Right cardiac atrium (tissue), 5 donors: Measurements from ENCODE around the gene LMF1. TPM values are rescaled to one million over a fixed set of nuclear protein-coding genes. Genes with fewer than 3 reads are reported as not detected.
A peak's percentile ranks its signal among the peaks of the same experiment; 100 is the strongest.

Experiments used
- ATAC-seq, 2 donors: fragments of 200-7000 bp; cut with Tn5 transposase; one replicate each; pipeline versions ENCODE4 v1.8.0 to v1.9.1; 2020; ENCODE audit warnings: moderate library complexity in 2 of 2, mild to moderate bottlenecking in 1 of 2
- DNase-seq, 3 donors: peaks; one replicate each; pipeline ENCODE4 v3.0.0-alpha.2; 2020
- H3K27ac ChIP-seq: one replicate; pipeline ENCODE4 v1.5.1; 2013; ENCODE audit warnings: mild to moderate bottlenecking, low read length, control low read depth, moderate library complexity
- H3K27me3 ChIP-seq: one replicate; pipeline ENCODE4 v1.6.1; 2013; ENCODE audit not compliant: control insufficient read depth, insufficient read depth
- H3K4me1 ChIP-seq: one replicate; pipeline ENCODE4 v1.6.1; 2013; ENCODE audit warnings: low read length; ENCODE audit not compliant: control insufficient read depth, insufficient read depth
- H3K4me3 ChIP-seq: one replicate; pipeline ENCODE4 v1.5.1; 2013; ENCODE audit warnings: low read length, control low read depth
- H3K9me3 ChIP-seq: one replicate; pipeline ENCODE4 v1.6.1; 2013; ENCODE audit warnings: low read length; ENCODE audit not compliant: control insufficient read depth
- WGBS: extraction: QIAGEN DNeasy Blood & Tissue Kit; methylation state at CpG from one replicate; pipeline ENCODE4 v1.1.7; 2013; 5-methylcytosine and 5-hydroxymethylcytosine counted together
- intact Hi-C, 4 donors: fragments of 100-400 bp; cut with DNase I; formaldehyde crosslinking; loops; one replicate each; pipeline versions ENCODE4 v1.11.0 to v1.14.0; 2022 to 2023
- polyA plus RNA-seq: library from polyadenylated mRNA; stranded (reverse); fragments of 200-250 nt; gene quantifications from one replicate; pipeline ENCODE4 v1.2.3, GENCODE V29; 2013
- total RNA-seq, 4 donors: library from RNA; stranded (reverse); fragmentation: NEBNext Ultra II Directional; extraction: Animal tissue kit (Norgen Biotek cat#: 25700); gene quantifications; one replicate each; pipeline ENCODE4 v1.2.1, GENCODE V29; 2021
- donor health status: healthy with polysubstance abuse.
- donor health status: DM: no; HTN: yes; CAD: no.
- donor health status: DM: no; HTN: no; CAD: no.
- donor health status: DM: no; HTN: yes; CAD: no; lungs with severe emphysema.
- donor health status: DM: yes; HTN: yes; CAD: no.

LMF1 gene
- total and polyA plus RNA-seq, 5 donors = 7.8 to 13.3 (median 10.8) TPM

GRCh38 chr16:933581-933980, 37.2 kb downstream of the LMF1 start:
- no peaks in the 10 kb centered on the region for H3K27me3 ChIP-seq
- no peak for ATAC-seq
- intact Hi-C loops = no loop called here
- no peaks in the 10 kb centered on the region for H3K9me3 ChIP-seq
- DNase-seq = no peak
- no peak overlapping the region for H3K4me3 ChIP-seq
- H3K4me1 ChIP-seq = no peaks in the 10 kb centered on the region
- whole genome bisulfite sequencing = 94% methylated on average over 15 of the region's 15 CpGs
- H3K27ac ChIP-seq = no peak overlapping the region

- Histone ChIP-seq H3K27ac (no peak overlapping the region), H3K4me1 (no peaks in the 10 kb centered on the region), H3K4me3 (no peak overlapping the region), H3K27me3 (no peaks in the 10 kb centered on the region), H3K9me3 (no peaks in the 10 kb centered on the region)
- DNase-seq = no peak
- 95% methylated on average over 21 of the region's 21 CpGs for WGBS
- intact Hi-C loops = no loop called here
- no peak for ATAC-seq
Observed at GRCh38 chr16:932831-933330, 37.9 kb downstream of the LMF1 start.

GRCh38 chr16:931626-932500, 38.9 kb downstream of the LMF1 start:
- WGBS = 92% methylated on average over 44 of the region's 44 CpGs
- peak in 1 of 3 donors; percentile 13 for DNase-seq
- ATAC-seq = no peak

GRCh38 chr16:931171-931570, 39.6 kb downstream of the LMF1 start:
- Histone ChIP-seq H3K27ac (no peak overlapping the region), H3K4me1 (no peaks in the 10 kb centered on the region), H3K9me3 (no peaks in the 10 kb centered on the region), H3K27me3 (no peaks in the 10 kb centered on the region), H3K4me3 (no peak overlapping the region)
- intact Hi-C loops = no loop called here
- DNase-seq (peak in 1 of 3 donors; percentile 7), ATAC-seq (no peak)
- 92% methylated on average over 21 of the region's 21 CpGs for WGBS

More at GRCh38 chr16:931626-932500, 38.9 kb downstream of the LMF1 start:
- Histone ChIP-seq H3K27ac (no peak overlapping the region), H3K9me3 (no peaks in the 10 kb centered on the region), H3K4me1 (no peaks in the 10 kb centered on the region), H3K27me3 (no peaks in the 10 kb centered on the region), H3K4me3 (no peak overlapping the region)
- intact Hi-C loops = no loop called here

- intact Hi-C loops = no loop called here
- 94% methylated on average over 17 of the region's 17 CpGs for WGBS
- no peak overlapping the region for H3K27ac ChIP-seq
Observed at GRCh38 chr16:930511-930910, 40.3 kb downstream of the LMF1 start.

DNA sequence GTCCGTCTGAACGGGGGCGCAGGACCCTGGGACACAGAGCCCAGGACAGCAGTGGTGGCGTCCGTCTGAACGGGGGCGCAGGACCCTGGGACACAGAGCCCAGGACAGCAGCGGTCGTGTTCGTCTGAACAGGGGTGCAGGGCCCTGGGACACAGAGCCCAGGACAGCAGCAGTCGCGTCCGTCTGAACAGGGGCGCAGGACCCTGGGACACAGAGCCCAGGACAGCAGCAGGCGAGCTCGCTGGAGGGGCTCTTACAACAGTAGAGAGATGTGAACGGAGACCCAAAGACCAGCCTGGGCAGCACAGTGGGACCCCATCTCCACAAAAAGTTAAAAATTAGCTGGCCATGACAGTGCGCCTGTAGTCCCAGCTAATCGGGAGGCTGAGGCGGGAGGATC, 40.7 kb downstream of the LMF1 start:
- H3K27me3 ChIP-seq = no peaks in the 10 kb centered on the region
- no peaks in the 10 kb centered on the region for H3K9me3 ChIP-seq
- 96% methylated on average over 20 of the region's 20 CpGs for WGBS
- H3K27ac ChIP-seq = no peak overlapping the region
- DNase-seq (no peak), ATAC-seq (no peak)
- intact Hi-C loops = no loop called here
- H3K4me1 ChIP-seq = no peaks in the 10 kb centered on the region
- H3K4me3 ChIP-seq = no peak overlapping the region

More at GRCh38 chr16:930511-930910, 40.3 kb downstream of the LMF1 start:
- Histone ChIP-seq H3K27me3 (no peaks in the 10 kb centered on the region), H3K4me3 (no peak overlapping the region), H3K4me1 (no peaks in the 10 kb centered on the region), H3K9me3 (no peaks in the 10 kb centered on the region)
- peak in 1 of 3 donors; percentile 5 for DNase-seq
- no peak for ATAC-seq

DNA sequence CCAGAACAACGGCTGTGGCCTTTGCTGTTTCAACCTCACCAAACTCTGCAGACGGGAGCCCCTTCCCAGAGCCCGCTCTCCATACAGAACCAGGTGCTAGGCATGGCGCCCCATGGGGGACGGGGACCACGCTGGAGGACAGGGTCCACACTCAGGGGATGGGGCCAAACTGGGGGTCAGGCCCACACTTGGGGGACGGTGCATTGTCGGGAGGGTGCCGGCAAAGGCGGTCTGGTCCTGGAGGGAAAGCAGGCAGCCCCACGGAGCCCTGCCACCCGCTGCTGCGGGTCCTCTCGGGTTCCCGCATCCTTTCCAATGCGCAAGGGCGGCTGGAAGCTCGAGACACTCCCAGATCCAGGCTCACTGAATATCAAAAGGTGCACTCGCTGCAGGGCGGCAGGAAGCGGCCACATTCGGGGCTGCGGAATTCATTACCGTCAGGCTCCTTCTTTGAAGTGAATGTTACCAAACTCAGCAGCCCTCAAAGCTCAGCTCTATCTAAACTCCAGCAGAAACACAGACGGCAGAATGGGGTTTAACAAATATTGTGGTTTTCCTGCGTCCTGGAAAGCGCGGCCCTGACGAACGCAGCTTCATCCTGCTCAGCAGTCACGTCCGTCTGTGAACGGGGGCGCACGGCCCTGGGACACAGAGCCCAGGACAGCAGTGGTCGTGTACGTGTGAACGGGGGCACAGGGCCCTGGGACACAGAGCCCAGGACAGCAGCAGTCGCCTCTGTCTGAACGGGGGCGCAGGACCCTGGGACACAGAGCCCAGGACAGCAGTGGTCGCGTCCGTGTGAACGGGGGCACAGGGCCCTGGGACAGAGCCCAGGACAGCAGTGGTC, 41.3 kb downstream of the LMF1 start:
- intact Hi-C loops = no loop called here
- DNase-seq (no peak), ATAC-seq (no peak)
- Histone ChIP-seq H3K4me1 (no peaks in the 10 kb centered on the region), H3K4me3 (no peak overlapping the region), H3K9me3 (no peaks in the 10 kb centered on the region), H3K27ac (no peak overlapping the region), H3K27me3 (no peaks in the 10 kb centered on the region)
- 88% methylated on average over 45 of the region's 45 CpGs for WGBS

- no peaks in the 10 kb centered on the region for H3K27me3 ChIP-seq
- DNase-seq (no peak), ATAC-seq (no peak)
- 78% methylated on average over 11 of the region's 11 CpGs for WGBS
- H3K4me3 ChIP-seq = no peak overlapping the region
- H3K9me3 ChIP-seq = no peaks in the 10 kb centered on the region
- H3K27ac ChIP-seq = no peak overlapping the region
- no peaks in the 10 kb centered on the region for H3K4me1 ChIP-seq
- intact Hi-C loops = no loop called here
Observed at GRCh38 chr16:928526-928925, 42.3 kb downstream of the LMF1 start.

GRCh38 chr16:927931-928330, 42.9 kb downstream of the LMF1 start:
- no peaks in the 10 kb centered on the region for H3K4me1 ChIP-seq
- 97% methylated on average over 18 of the region's 18 CpGs for WGBS
- intact Hi-C loops = no loop called here
- H3K27me3 ChIP-seq = no peaks in the 10 kb centered on the region
- H3K9me3 ChIP-seq = no peaks in the 10 kb centered on the region
- ATAC-seq (no peak), DNase-seq (peak in 1 of 3 donors; percentile 14)
- no peak overlapping the region for H3K27ac ChIP-seq
- H3K4me3 ChIP-seq = no peak overlapping the region

DNA sequence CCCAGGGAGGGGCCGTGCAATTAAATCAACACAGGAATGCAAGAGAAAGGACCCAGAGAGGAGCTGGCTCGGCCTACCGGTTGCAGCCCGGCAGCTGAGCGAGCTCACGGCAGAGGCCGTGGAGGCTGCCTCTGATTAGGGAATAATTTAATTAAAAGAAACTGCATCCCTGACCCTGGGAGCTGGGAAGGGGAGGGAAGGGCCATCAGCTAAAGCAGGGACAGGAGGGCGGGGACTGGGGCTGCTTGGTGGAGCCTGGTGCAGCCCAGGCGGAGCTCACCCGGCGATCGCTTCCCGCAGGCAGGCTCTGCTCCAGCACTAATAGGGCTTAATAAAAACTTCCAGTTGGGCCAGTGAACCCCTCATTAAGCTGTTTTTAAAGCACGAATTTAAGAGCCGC, 43.4 kb downstream of the LMF1 start:
- H3K9me3 ChIP-seq = no peaks in the 10 kb centered on the region
- ATAC-seq (no peak), DNase-seq (no peak)
- H3K27ac ChIP-seq = no peak overlapping the region
- H3K4me1 ChIP-seq = no peaks in the 10 kb centered on the region
- intact Hi-C loops = no loop called here
- H3K4me3 ChIP-seq = no peak overlapping the region
- H3K27me3 ChIP-seq = no peaks in the 10 kb centered on the region
- WGBS = 95% methylated on average over 15 of the region's 15 CpGs

DNA sequence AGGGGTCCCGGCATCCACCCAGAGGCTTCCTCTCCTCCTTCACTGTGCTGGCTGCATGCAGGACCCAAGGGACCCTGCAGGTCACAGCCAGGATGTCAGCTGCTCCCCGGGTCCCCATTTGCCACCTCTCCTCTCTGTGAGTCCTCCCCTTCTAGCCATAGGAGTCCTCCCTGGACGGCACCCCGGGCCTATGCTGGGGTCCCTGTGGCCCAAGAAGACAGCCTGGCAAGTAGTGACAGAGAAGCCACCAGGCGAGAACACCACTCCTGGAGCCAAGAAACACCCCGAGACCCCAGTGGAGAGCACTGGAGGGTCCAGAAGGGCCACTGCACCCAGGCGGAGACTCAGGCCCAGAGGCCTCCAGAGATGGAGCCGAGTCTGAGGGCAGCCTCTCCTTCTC, 44.1 kb downstream of the LMF1 start:
- Histone ChIP-seq H3K27me3 (no peaks in the 10 kb centered on the region), H3K4me3 (no peak overlapping the region), H3K27ac (no peak overlapping the region), H3K9me3 (no peaks in the 10 kb centered on the region), H3K4me1 (no peaks in the 10 kb centered on the region)
- ATAC-seq = no peak
- 99% methylated on average over 8 of the region's 8 CpGs for WGBS
- DNase-seq = no peak
- intact Hi-C loops = no loop called here
